ENCODE results near the gene COL18A1.
A peak's percentile ranks its signal among the peaks of the same experiment; 100 is the strongest.

DNA sequence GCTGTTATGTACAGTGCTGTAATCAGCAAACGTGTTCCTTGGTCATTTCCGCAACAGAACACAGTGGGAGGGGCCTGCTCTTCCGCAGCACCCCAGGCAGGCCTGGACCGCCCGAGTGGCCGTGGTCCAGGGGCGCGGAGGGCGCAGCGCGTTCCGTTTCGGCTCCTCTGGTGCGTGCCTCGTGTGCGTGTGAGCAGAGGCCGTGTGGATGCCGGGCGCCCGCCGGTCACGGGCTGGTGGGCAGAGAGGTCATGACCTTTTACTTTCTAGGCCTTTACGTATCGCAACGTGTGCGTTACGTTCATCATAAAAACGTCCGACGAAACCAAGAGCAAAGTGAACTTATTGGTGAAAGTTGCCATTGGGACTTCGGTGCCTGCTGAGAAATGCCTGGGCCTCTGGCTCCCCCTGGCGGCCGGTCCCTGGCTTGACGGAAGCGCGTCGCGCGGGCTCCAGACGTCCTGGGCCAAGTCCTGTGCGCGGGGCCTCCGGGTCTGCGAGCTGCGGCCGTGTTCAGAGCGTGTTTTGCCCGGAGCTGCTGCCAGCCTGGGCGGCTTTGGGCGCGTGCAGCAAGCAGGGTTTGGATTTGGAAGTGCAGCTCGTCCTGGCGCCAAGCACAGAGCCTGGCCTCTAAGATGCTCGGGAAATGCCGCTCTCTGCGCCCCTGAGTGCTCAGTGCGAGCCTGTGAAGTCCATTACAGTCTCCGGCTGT is 34.4 kb downstream of the COL18A1 start:
- TF ChIP-seq RFX5 (IDR thresholded peaks at IDR 0.05; ENCODE audit: low read length) (no peak), GABPA (IDR thresholded peaks at IDR 0.05; ENCODE audit: low read depth) (no peak), YY1 (IDR thresholded peaks at IDR 0.05; ENCODE audit: low read depth) (no peak), TCF12 (IDR thresholded peaks at IDR 0.05) (no peak), NRF1 (IDR thresholded peaks at IDR 0.05; ENCODE audit: low read depth, low read length) (no peak), USF2 (IDR thresholded peaks at IDR 0.05; ENCODE audit: borderline replicate concordance, low read depth, low read length) (no peak), ELF1 (IDR thresholded peaks at IDR 0.05) (no peak)
- TF ChIP-seq, protein P1, sequence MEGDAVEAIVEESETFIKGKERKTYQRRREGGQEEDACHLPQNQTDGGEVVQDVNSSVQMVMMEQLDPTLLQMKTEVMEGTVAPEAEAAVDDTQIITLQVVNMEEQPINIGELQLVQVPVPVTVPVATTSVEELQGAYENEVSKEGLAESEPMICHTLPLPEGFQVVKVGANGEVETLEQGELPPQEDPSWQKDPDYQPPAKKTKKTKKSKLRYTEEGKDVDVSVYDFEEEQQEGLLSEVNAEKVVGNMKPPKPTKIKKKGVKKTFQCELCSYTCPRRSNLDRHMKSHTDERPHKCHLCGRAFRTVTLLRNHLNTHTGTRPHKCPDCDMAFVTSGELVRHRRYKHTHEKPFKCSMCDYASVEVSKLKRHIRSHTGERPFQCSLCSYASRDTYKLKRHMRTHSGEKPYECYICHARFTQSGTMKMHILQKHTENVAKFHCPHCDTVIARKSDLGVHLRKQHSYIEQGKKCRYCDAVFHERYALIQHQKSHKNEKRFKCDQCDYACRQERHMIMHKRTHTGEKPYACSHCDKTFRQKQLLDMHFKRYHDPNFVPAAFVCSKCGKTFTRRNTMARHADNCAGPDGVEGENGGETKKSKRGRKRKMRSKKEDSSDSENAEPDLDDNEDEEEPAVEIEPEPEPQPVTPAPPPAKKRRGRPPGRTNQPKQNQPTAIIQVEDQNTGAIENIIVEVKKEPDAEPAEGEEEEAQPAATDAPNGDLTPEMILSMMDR (IDR thresholded peaks at IDR 0.05): peak; percentile 83
- TF ChIP-seq, protein P2, sequence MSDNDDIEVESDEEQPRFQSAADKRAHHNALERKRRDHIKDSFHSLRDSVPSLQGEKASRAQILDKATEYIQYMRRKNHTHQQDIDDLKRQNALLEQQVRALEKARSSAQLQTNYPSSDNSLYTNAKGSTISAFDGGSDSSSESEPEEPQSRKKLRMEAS (IDR thresholded peaks at IDR 0.05; ENCODE audit: low read depth): no peak
- TF ChIP-seq, protein P3, sequence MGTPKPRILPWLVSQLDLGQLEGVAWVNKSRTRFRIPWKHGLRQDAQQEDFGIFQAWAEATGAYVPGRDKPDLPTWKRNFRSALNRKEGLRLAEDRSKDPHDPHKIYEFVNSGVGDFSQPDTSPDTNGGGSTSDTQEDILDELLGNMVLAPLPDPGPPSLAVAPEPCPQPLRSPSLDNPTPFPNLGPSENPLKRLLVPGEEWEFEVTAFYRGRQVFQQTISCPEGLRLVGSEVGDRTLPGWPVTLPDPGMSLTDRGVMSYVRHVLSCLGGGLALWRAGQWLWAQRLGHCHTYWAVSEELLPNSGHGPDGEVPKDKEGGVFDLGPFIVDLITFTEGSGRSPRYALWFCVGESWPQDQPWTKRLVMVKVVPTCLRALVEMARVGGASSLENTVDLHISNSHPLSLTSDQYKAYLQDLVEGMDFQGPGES (IDR thresholded peaks at IDR 0.05; ENCODE audit: low read depth, low read length): no peak
